Prostate gland (tissue), 2 donors: ENCODE data around the gene MSANTD3.

ENCODE experiments used
- CTCF ChIP-seq, 4 experiments: fragments of 200-600 bp in 2 of 4; fragments of 450-650 bp in 2 of 4; sonication (generic) in 2 of 4; IDR thresholded peaks; 1 replicate in 3 of 4; 2 replicates in 1 of 4; pipeline ENCODE4 v1.5.1; 2016 to 2019; ENCODE audit warnings: antibody characterized with exemption in 4 of 4, mild to moderate bottlenecking in 2 of 4, moderate library complexity in 2 of 4
- POLR2A ChIP-seq: fragments of 450-650 bp; IDR thresholded peaks from one replicate; pipeline ENCODE4 v1.6.1; 2016; ENCODE audit warnings: antibody characterized with exemption, mild to moderate bottlenecking
- POLR2AphosphoS5 ChIP-seq: sonication (generic); formaldehyde crosslinking; IDR thresholded peaks from one replicate; pipeline ENCODE4 v1.6.1; 2017; ENCODE audit warnings: antibody characterized with exemption

- no peak for TF ChIP-seq CTCF (IDR thresholded peaks at IDR 0.05)
- TF ChIP-seq POLR2A: no peak
- TF ChIP-seq POLR2AphosphoS5: no peak
Observed at GRCh38 chr9:100499866-100500265, 72.9 kb downstream of the MSANTD3 start.
